GM18517 (cell line): ENCODE measurements around the gene DOCK8.

Source experiments
- ATAC-seq: cut with Tn5 transposase; IDR thresholded peaks from one replicate; pipeline ENCODE4 v1.9.1; 2021; ENCODE audit warnings: mild to moderate bottlenecking, moderate library complexity; ENCODE audit not compliant: unreplicated experiment

The DOCK8 gene

GRCh38 chr9:265209-265870 is 50.7 kb downstream of the DOCK8 start:
- no peak for ATAC-seq

- ATAC-seq: no peak
These were observed 51.6 kb downstream of the DOCK8 start for GRCh38 chr9:266228-266627.

- no peak for ATAC-seq
These were observed 54.0 kb downstream of the DOCK8 start for GRCh38 chr9:268616-269015.

- no peak for ATAC-seq
These were observed 54.5 kb downstream of the DOCK8 start for GRCh38 chr9:269081-269711.

- ATAC-seq: no peak
These were observed 56.1 kb downstream of the DOCK8 start for GRCh38 chr9:270657-271237.

GRCh38 chr9:272251-273213 is 57.9 kb downstream of the DOCK8 start:
- ATAC-seq: peak; percentile 99

GRCh38 chr9:274406-274805 is 59.7 kb downstream of the DOCK8 start:
- ATAC-seq: no peak

GRCh38 chr9:277601-278295 is 63.1 kb downstream of the DOCK8 start:
- ATAC-seq: no peak

- ATAC-seq: no peak
These were observed 64.0 kb downstream of the DOCK8 start for GRCh38 chr9:278651-279050.

GRCh38 chr9:279674-280073 is 65.0 kb downstream of the DOCK8 start:
- ATAC-seq: no peak

GRCh38 chr9:281741-282645 is 67.3 kb downstream of the DOCK8 start:
- peak; percentile 44 for ATAC-seq

GRCh38 chr9:286071-286740 is 71.5 kb downstream of the DOCK8 start:
- ATAC-seq: no peak

GRCh38 chr9:289121-289520 is 74.5 kb downstream of the DOCK8 start:
- no peak for ATAC-seq

GRCh38 chr9:292915-293314 is 78.2 kb downstream of the DOCK8 start:
- ATAC-seq: no peak

- no peak for ATAC-seq
These were observed 80.9 kb downstream of the DOCK8 start for GRCh38 chr9:295576-295975.

GRCh38 chr9:296411-296810 is 81.7 kb downstream of the DOCK8 start:
- ATAC-seq: no peak

GRCh38 chr9:297104-297972 is 82.7 kb downstream of the DOCK8 start:
- ATAC-seq: peak; percentile 95

- no peak for ATAC-seq
These were observed 88.8 kb downstream of the DOCK8 start for GRCh38 chr9:303502-303901.
